ENCODE results near the gene EGLN3. TPM values are rescaled to one million over a fixed set of nuclear protein-coding genes. Genes with fewer than 3 reads are reported as not detected.
"Not testable (repeated sequence)": the region's sequence is repeated elsewhere in the genome, so short reads cannot be mapped to it uniquely, and the experiment has no call there.

Gene EGLN3
- total and polyA plus RNA-seq, 3 donors from 2014 or later = 2.9 to 3.4 (median 3.0) TPM

DNA sequence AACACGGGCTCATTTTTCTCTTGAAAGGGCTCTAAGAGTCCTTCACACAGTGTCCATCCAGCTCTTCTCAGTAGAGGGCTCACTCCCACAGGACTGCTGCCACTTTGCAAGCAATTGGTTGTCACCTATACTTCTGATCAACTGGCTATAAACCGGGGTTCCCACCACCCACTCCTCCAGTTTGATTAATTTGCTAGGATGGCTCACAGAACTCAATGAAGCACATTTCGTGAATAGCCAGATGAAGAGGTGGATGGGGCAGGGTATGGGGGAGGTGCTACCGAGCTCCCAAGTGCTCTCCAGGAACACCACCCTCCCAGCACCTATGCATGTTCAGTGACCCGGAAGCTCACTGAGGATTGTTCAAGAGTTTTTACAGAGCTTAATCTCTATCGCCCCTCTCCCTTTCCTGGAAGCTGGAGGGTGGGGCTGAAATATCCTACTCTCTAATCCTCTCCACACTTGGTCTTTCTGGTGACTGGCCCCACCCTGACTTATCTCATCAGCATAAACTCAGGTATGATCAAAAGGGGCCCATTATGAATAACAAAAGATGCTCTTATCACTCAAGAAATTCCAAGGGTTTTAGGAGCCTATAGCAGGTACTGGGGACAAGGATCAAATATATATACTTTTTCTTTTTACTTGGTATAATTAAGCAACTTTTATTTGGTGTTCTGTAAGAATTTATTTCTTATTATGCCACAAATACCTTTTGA is 13.9 kb upstream of the EGLN3 start:
- H3K9me3 ChIP-seq = no peaks in the 10 kb centered on the region
- H3K4me3 ChIP-seq = no peak overlapping the region
- intact Hi-C loops (cut with DNase I; ENCODE audit: low total_unique reads) = no loop called here
- H3K4me1 ChIP-seq = no peaks in the 10 kb centered on the region
- WGBS, 2 donors = 80 to 86% methylated on average over 6 of the region's 6 CpGs
- no peak for DNase-seq
- H3K27ac ChIP-seq = no peak overlapping the region
- H3K36me3 ChIP-seq (ENCODE audit: low read depth, missing control alignments) = no peaks in the 10 kb centered on the region
- H3K27me3 ChIP-seq = no peaks in the 10 kb centered on the region
- TF ChIP-seq CTCF (IDR thresholded peaks at IDR 0.05) (no peak), POLR2A (IDR thresholded peaks at IDR 0.05) (no peak)

DNA sequence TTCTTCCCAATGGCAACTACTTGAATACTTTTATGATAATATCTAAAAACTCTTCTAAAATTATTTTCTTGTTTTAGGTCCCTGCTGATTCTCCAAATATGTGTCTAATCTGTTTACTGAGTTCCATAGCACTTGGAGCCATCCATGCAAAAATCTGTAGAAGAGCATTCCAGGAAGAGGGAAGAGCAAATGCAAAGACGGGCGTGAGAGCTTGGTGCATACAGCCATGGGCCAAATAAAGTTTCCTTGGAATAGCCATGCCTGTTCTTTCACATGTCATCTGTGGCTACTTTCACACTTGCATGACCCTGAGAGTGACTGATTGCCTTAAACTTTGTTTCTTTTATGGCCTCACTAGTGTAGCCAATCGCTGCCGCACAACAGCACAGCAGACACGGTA is 13.0 kb upstream of the EGLN3 start:
- Histone ChIP-seq H3K36me3 (ENCODE audit: low read depth, missing control alignments) (no peaks in the 10 kb centered on the region), H3K4me3 (no peak overlapping the region), H3K4me1 (no peaks in the 10 kb centered on the region), H3K9me3 (no peaks in the 10 kb centered on the region), H3K27ac (no peak overlapping the region), H3K27me3 (no peaks in the 10 kb centered on the region)
- peak; percentile 38 for DNase-seq
- TF ChIP-seq POLR2A (IDR thresholded peaks at IDR 0.05) (no peak), CTCF (IDR thresholded peaks at IDR 0.05) (no peak)
- 67 to 77% methylated on average over 5 of the region's 5 CpGs for WGBS, 2 donors
- intact Hi-C loops (cut with DNase I; ENCODE audit: low total_unique reads) = no loop called here

DNA sequence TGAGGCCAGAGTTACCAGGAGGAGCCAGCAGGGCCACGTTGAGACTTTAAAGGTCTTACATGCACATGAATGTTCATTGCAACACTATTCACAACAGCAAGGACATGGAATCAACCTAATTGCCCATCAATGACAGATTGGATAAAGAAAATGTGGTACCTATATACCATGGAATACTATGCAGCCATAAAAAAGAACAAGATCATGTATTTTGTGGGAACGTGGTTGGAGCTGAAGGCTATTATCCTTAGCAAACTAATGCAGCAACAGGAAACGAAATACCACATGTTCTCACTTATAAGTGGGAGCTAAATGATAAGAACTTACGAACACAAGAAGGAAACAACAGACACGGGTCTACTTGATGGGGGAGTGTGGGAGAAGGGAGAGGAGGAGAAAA is 11.6 kb upstream of the EGLN3 start:
- H3K27me3 ChIP-seq; DNase-seq; H3K27ac ChIP-seq; H3K4me3 ChIP-seq; H3K4me1 ChIP-seq; intact Hi-C loops (cut with DNase I; ENCODE audit: low total_unique reads); H3K9me3 ChIP-seq; H3K36me3 ChIP-seq (ENCODE audit: low read depth, missing control alignments): not testable (repeated sequence)
- 66 to 78% methylated on average over 5 of the region's 5 CpGs for WGBS, 2 donors

DNA sequence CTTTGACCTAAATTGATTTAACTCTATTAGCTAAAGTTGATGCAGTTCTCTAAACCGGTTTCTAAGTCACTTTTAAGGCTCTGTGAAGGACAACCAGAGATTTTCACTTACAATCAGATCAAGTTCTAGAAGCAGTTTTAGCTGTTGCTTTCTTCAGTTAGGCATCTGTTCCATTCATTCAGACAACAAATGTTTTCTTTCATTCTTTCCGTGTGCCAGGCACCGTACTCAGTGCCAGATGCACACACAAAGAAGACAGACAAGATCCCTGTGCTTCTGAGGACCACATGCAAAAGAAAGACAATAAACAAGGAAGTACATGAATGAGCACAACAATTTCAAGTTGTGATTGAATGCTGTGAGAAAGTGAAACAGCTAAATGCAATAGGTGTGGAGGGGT is 11.1 kb upstream of the EGLN3 start:
- TF ChIP-seq POLR2A (IDR thresholded peaks at IDR 0.05) (no peak), CTCF (IDR thresholded peaks at IDR 0.05) (no peak)
- no peaks in the 10 kb centered on the region for H3K9me3 ChIP-seq
- intact Hi-C loops (cut with DNase I; ENCODE audit: low total_unique reads) = no loop called here
- no peak for DNase-seq
- no peaks in the 10 kb centered on the region for H3K4me1 ChIP-seq
- no peak overlapping the region for H3K27ac ChIP-seq
- no peak overlapping the region for H3K4me3 ChIP-seq
- WGBS, 2 donors = 58 to 75% methylated on average over 3 of the region's 3 CpGs
- H3K27me3 ChIP-seq = no peaks in the 10 kb centered on the region
- no peaks in the 10 kb centered on the region for H3K36me3 ChIP-seq (ENCODE audit: low read depth, missing control alignments)

GRCh38 chr14:33959692-33960151 is 8.8 kb upstream of the EGLN3 start:
- intact Hi-C loops (cut with DNase I; ENCODE audit: low total_unique reads) = no loop called here
- 66 to 73% methylated on average over 4 of the region's 4 CpGs for WGBS, 2 donors
- DNase-seq = no peak

More at GRCh38 chr14:33959692-33960151, 8.8 kb upstream of the EGLN3 start:
- Histone ChIP-seq H3K9me3 (no peaks in the 10 kb centered on the region), H3K4me3 (no peak overlapping the region), H3K4me1 (no peaks in the 10 kb centered on the region), H3K36me3 (ENCODE audit: low read depth, missing control alignments) (no peaks in the 10 kb centered on the region), H3K27me3 (no peaks in the 10 kb centered on the region), H3K27ac (no peak overlapping the region)
- TF ChIP-seq POLR2A (IDR thresholded peaks at IDR 0.05) (no peak), CTCF (IDR thresholded peaks at IDR 0.05) (no peak)
